Muscle layer of colon (tissue), 2 donors: ENCODE measurements around the gene ALLC.
A peak's percentile ranks its signal among the peaks of the same experiment; 100 is the strongest.
"Not testable (repeated sequence)": the region's sequence is repeated elsewhere in the genome, so short reads cannot be mapped to it uniquely, and the experiment has no call there.

Experiments used
- H3K27ac ChIP-seq: one replicate; pipeline ENCODE4 v1.7.0; 2013; ENCODE audit warnings: low read depth, mild to moderate bottlenecking, low read length, moderate library complexity
- H3K27me3 ChIP-seq, 2 donors: one replicate each; pipeline ENCODE4 v1.7.0; 2013; ENCODE audit warnings: low read length in 2 of 2, mild to moderate bottlenecking in 2 of 2; ENCODE audit not compliant: insufficient read depth in 2 of 2, control insufficient read depth in 1 of 2
- H3K36me3 ChIP-seq: one replicate; pipeline ENCODE4 v1.7.0; 2013; ENCODE audit warnings: mild to moderate bottlenecking, low read length; ENCODE audit not compliant: insufficient read depth
- H3K4me1 ChIP-seq: one replicate; pipeline ENCODE4 v1.7.0; 2013; ENCODE audit warnings: mild to moderate bottlenecking, low read length; ENCODE audit not compliant: insufficient read depth
- H3K4me3 ChIP-seq, 2 donors: one replicate each; pipeline ENCODE4 v1.7.0; 2013; ENCODE audit warnings: low read length in 2 of 2, low read depth in 1 of 2, mild to moderate bottlenecking in 1 of 2, moderate library complexity in 1 of 2
- H3K9ac ChIP-seq: one replicate; pipeline ENCODE4 v1.7.0; 2013; ENCODE audit warnings: low read length
- H3K9me3 ChIP-seq: one replicate; pipeline ENCODE4 v1.7.0; 2013; ENCODE audit warnings: mild to moderate bottlenecking, low read length
- donor health status: abdominal sarcoma.
- donor health status: Adenocarcinoma of cecum.

The ALLC gene

DNA sequence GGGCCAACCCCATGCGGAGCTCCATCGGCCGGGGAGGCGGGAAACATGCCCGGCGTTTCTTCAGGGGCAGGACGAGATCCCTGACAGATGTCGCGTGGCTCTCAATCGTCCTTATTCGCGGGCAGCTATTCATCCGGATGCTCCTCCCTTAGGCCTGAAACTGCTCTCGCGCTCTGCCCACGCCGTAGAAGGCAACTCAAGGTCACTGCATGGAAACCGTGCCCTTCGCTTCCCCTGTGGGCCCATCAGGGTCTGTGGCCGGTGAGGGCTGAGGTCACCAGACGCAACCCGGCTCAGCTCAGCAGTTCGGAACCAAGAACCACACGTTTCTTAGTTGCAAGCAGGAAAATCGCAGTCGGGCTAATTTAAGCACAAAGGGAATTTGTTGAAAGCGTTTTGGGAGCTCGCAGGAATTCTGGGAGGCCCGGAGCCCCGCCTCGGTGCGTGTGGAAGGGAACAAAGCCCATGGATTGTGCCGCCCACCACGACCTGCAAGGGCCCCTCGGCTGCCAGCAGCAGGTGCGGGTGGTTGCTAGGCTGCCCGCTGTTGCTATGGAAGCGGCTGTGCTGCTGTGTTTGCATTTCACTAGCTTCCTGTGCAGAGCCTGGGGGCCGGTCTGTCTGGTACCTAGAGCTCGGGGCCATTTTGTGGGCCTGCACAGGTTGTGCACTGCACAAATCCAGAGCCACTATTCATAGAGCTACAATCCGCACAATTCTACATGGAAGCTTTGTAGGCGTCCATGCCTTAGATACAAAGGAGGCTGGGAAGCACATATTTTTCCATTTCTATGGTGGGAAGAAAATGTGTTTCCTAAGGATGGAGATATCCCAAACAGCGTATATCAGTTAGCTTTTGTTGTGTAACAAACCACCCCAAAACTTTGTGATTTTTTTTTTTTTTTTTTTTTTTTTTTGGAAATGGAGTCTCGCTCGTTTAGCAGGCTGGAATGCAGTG is 6.0 kb upstream of the ALLC start:
- H3K4me3 ChIP-seq = peak overlapping the region in 1 of 2 donors; percentile 57
- peaks cover 11% of the 10 kb centered on the region for H3K4me1 ChIP-seq
- H3K9ac ChIP-seq = peak overlapping the region; percentile 57
- no peaks in the 10 kb centered on the region for H3K27me3 ChIP-seq
- H3K27ac ChIP-seq = peak overlapping the region; percentile 68
- H3K9me3 ChIP-seq = no peaks in the 10 kb centered on the region
- H3K36me3 ChIP-seq = no peaks in the 10 kb centered on the region

DNA sequence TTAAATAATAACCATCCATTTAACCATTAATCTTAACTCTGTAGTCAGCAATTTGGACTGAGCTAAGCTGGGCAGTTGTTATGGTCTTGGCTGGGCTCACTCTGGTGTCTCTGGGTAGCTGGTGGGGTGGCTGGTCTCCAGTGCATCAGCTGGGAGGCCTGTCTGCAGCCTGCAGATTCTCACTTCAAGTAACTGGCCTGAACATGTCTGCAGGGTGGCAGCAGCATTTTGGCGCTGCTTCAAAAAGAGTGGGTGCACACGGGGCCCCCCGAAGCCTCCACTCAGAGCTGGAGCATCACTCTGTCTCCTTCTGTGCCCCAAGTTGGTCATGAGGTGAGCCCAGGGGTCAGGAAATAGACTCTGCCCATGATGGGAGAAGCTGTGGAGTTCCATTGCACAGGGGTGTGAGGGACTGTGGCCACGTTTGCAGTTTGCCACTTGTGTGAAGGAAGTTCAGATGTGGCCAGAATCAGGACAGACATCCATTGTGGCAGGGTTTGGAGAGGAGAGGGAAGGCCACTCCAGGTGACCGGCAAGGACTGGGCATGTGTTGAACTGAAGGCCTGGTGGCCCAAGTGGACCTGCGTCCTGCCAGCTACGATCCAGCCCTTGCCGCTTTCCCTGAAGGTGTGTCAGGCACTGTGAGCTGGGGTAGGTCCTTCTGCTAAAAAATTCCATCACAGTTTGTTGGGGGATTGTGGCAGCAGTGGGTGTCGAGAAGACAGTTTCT is 4.9 kb upstream of the ALLC start:
- no peaks in the 10 kb centered on the region for H3K36me3 ChIP-seq

DNA sequence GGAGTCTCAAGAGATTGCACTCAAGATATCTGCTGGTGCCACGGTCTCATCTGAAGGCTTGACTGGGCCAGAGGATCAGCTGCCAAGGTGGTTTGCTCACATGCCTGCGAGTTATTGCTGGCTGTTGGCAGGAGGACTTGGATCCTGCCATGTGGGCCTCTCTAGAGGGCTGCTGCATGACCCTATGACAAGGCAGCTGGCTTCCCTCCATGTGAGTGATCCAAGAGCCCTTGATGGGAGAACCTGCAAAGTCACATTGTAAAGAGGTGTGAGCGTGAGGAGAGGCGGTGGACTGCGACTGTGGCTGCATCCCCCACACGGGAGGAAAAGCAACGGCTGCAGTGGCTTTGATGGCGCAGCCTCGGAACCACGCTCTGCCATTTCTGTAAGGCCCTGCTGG is 4.0 kb upstream of the ALLC start:
- H3K4me1 ChIP-seq = peaks cover 11% of the 10 kb centered on the region
- H3K27me3 ChIP-seq = no peaks in the 10 kb centered on the region
- no peaks in the 10 kb centered on the region for H3K36me3 ChIP-seq
- no peak overlapping the region for H3K4me3 ChIP-seq
- no peak overlapping the region for H3K27ac ChIP-seq
- no peak overlapping the region for H3K9ac ChIP-seq
- no peaks in the 10 kb centered on the region for H3K9me3 ChIP-seq

More for the DNA sequence above, 4.9 kb upstream of the ALLC start:
- H3K4me3 ChIP-seq = no peak overlapping the region
- no peak overlapping the region for H3K9ac ChIP-seq
- no peaks in the 10 kb centered on the region for H3K9me3 ChIP-seq
- peaks cover 11% of the 10 kb centered on the region for H3K4me1 ChIP-seq
- no peak overlapping the region for H3K27ac ChIP-seq
- no peaks in the 10 kb centered on the region for H3K27me3 ChIP-seq

DNA sequence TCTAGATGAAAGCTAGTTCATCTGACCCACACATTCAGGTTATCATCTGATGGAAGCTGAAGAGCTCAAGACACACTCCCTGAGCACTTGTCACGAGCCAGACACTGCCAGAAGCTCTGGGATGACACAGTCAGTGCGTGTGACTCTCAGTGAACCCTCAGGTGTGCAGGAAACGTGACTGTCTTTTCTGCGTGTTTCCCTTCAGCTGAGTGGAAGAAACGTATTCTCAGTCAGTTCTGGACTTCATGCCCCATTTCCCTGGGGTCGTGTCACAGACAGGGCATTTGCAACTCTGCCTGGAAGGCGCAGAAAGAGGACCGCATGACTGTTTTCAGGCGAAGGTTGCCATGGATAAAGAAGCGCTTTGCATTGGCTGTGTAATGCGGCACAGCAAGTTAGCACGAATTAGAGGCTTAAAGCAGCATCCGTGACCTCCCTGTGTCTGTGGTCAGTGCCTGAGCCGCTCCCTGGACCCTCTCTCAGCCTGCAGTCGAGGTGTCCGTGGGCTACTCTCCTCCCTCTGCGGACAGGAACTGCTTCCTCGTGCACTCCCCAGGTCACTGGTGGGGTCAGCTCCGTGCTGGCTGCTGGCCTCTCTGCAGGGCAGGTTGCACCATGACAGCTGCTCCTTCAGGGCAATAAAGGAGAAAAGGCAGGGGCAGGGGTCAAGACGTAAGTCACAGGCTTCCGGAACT is 3.3 kb upstream of the ALLC start:
- H3K9me3 ChIP-seq = no peaks in the 10 kb centered on the region
- no peak overlapping the region for H3K27ac ChIP-seq
- peaks cover 11% of the 10 kb centered on the region for H3K4me1 ChIP-seq
- H3K27me3 ChIP-seq = no peaks in the 10 kb centered on the region
- H3K36me3 ChIP-seq = no peaks in the 10 kb centered on the region
- no peak overlapping the region for H3K4me3 ChIP-seq
- H3K9ac ChIP-seq = no peak overlapping the region

DNA sequence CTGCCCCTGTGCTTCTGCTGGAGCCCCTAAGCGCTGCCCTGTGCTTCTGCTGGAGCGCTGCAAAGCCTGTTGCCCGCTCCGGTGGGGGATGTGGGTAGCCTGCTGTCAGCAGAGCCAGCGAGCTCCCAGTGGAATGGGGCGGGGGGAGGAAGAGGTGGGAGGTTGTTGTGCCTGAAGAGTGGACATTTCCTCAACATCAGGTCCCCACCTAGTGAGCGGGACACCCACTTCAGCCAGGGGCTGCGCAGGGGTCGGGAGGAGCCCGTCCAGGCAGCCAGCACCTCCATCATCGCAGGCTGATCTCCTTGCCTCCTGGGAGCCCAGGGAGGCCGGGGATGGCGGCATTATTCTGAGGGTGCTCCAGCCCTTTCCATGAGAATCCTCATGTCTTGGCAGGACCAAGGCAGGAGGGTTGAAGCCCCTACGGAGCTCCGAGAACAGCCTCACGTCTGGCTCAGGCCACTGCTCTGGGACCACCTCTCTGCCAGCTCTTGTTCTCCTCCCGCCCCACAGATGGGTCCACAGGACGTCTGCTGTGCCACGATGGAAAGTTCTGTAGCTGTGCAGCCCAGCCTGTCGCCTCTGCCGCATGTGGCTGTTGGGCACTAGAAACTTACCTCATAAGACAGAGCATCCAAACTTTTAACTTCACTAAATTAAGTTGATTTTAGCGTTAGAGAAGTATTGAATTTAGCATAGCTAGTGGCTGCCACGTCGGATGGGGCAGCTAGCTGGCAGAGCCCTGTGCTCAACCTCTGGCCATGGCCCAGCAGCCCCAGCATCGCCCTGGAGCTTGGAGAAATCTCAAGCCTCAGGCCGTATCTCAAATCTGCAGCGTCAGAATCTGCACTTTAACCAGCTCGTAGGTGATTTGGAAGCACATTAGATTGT is 1.9 kb upstream of the ALLC start:
- Histone ChIP-seq H3K4me1 (peaks cover 6% of the 10 kb centered on the region), H3K27ac (no peak overlapping the region)

GRCh38 chr2:3656762-3657721 is 958 bp upstream of the ALLC start:
- H3K4me1 ChIP-seq = peaks cover 3% of the 10 kb centered on the region
- no peak overlapping the region for H3K4me3 ChIP-seq
- no peak overlapping the region for H3K9ac ChIP-seq
- no peak overlapping the region for H3K27ac ChIP-seq
- no peaks in the 10 kb centered on the region for H3K9me3 ChIP-seq
- no peaks in the 10 kb centered on the region for H3K27me3 ChIP-seq
- H3K36me3 ChIP-seq = no peaks in the 10 kb centered on the region

More for the DNA sequence above, 1.9 kb upstream of the ALLC start:
- no peaks in the 10 kb centered on the region for H3K9me3 ChIP-seq
- H3K9ac ChIP-seq = no peak overlapping the region
- H3K27me3 ChIP-seq = no peaks in the 10 kb centered on the region
- no peaks in the 10 kb centered on the region for H3K36me3 ChIP-seq
- no peak overlapping the region for H3K4me3 ChIP-seq

DNA sequence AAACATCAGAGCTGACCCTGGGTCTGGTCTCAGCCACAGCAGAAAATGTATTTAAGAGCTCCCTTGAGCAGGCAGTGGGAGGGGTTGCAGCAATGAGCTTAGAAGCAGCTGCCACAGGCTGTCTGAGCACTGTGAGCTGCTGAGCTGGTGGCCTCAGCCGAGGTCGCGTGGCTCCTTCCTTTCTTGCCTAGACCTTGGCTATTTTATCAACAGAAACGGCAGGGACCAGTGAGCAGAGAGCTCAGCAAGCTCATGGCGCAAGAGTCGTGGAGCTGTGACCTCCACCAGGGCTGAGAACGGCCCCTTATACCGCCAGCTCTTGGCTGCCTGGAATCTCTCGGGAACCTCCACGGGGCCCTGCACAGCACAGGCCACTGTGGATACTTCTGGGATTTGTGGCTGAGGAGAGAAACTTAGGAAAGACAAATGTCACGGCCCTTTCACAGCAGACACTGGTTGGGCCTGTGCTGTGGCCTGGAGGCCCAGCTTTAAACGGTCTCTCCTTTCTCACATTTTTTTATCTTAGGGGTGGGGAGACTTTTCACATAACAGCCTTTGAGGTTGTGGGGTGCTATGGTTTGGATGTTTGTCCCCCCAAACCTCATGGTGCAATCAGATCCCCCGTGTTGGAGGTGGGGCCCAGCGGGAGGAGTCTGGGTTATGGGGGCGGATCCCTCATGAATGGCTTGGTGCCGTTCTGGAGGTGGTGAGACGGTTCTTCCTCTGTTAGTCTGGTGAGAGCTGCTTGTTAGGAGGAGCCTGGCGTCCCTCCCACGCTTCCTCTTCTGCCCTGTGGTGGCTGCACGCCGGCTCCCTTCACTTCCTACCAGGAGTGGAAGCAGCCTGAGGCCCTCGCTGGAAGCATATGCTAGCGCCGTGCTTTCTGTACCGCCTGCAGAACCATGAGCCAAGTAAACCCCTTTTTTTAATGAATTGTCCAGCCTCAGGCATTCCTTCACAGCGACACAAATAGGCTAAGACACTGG is 1.7 kb downstream of the ALLC start:
- Histone ChIP-seq H3K9me3 (no peaks in the 10 kb centered on the region), H3K4me3 (no peak overlapping the region), H3K27ac (no peak overlapping the region), H3K27me3 (no peaks in the 10 kb centered on the region), H3K9ac (no peak overlapping the region), H3K36me3 (no peaks in the 10 kb centered on the region), H3K4me1 (no peaks in the 10 kb centered on the region)

GRCh38 chr2:3660640-3661039 is 2.6 kb downstream of the ALLC start:
- H3K27me3 ChIP-seq = not testable (repeated sequence)

DNA sequence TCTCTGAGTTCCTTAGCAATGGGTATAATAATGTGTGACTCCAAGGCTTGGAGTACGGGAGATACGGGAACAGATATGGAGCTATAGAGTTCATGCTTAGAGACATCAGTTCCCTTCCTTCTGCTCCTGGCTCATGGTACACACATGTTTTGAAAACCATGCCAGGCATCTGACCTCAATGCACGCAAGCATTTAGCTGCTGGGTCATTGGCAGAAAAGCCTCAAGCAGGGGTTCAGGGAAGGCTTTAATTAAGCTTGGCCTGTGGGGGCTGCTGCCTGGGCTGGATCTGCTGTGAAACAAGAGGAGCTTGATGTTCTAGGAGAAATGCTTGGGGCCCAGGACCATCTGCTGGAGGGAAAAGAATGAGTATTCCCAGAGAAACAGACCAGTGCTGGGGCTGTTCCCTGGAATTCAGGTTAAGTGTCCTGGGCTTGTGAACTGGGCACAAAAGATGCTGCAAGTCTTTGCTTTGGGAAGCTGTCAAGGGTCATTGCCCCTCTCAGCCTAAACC is 3.2 kb downstream of the ALLC start:
- Histone ChIP-seq H3K27ac (no peak overlapping the region), H3K4me1 (no peaks in the 10 kb centered on the region), H3K36me3 (no peaks in the 10 kb centered on the region), H3K27me3 (no peaks in the 10 kb centered on the region), H3K9ac (no peak overlapping the region), H3K4me3 (no peak overlapping the region), H3K9me3 (no peaks in the 10 kb centered on the region)

More at GRCh38 chr2:3660640-3661039, 2.6 kb downstream of the ALLC start:
- not testable (repeated sequence) for H3K27ac ChIP-seq, H3K4me1 ChIP-seq, H3K9me3 ChIP-seq, H3K4me3 ChIP-seq, H3K9ac ChIP-seq, H3K36me3 ChIP-seq
